HCT116 (cell line): ENCODE results near the gene ZFAND6. TPM values are rescaled to one million over a fixed set of nuclear protein-coding genes. Genes with fewer than 3 reads are reported as not detected.

Experiments
- ATAC-seq: fragments of 200-7000 bp; cut with Tn5 transposase; 2 replicates; pipeline ENCODE4 v1.9.1; 2020; ENCODE audit warnings: mild to moderate bottlenecking, moderate library complexity
- BruUV-seq: library from RNA; stranded (reverse); fragments of 400-500 nt; replicated peaks from 2 replicates; lab custom pipeline; 2021; lab: Mats Ljungman, UMichigan
- CTCF ChIA-PET: fragments of 300-600 bp; sonication (Branson Sonifier 250); formaldehyde crosslinking; loops from one replicate; lab custom pipeline; 2021; ENCODE audit warnings: antibody characterized with exemption; lab: Charles Lee
- POLR2A ChIA-PET: fragments of 300-600, 350-600 bp; sonication (Branson Sonifier 250); formaldehyde crosslinking; loops from one replicate; lab custom pipeline; 2021; ENCODE audit warnings: antibody characterized with exemption; lab: Charles Lee
- RAD21 ChIA-PET, 2 experiments: fragments of 300-600 bp; sonication (Branson Sonifier 250); formaldehyde crosslinking; loops; one replicate each; lab custom pipeline; 2023; ENCODE audit warnings: low total read pairs in 2 of 2; ENCODE audit not compliant: uncharacterized antibody in 2 of 2, unreplicated experiment in 2 of 2, low non-redundant PET in 1 of 2; lab: Charles Lee
- DNase-seq: peaks from one replicate; pipeline ENCODE4 v3.0.0-alpha.2; 2010; ENCODE audit warnings: low read depth, low spot score
- H2AFZ ChIP-seq: fragments of 200-600 bp; shearing (Covaris generic), sonication (generic); 2 replicates; pipeline ENCODE4 v1.6.1; 2017; ENCODE audit warnings: low read depth, mixed run types, mixed read lengths, antibody characterized with exemption, low read length; ENCODE audit not compliant: poor library complexity, severe bottlenecking
- H3K27ac ChIP-seq: 2 replicates; pipeline ENCODE4 v1.5.1; 2012; ENCODE audit warnings: low read depth, low read length
- H3K27me3 ChIP-seq: fragments of 200-600 bp; sonication (generic); 2 replicates; pipeline ENCODE4 v1.6.1; 2016; ENCODE audit warnings: mixed run types, low read length, mixed read lengths; ENCODE audit not compliant: insufficient read depth
- H3K36me3 ChIP-seq, 2 experiments: fragments of 200-500 bp in 1 of 2; fragments of 200-600 bp in 1 of 2; sonication (Bioruptor generic) in 1 of 2; sonication (generic) in 1 of 2; 2 replicates each; pipeline versions ENCODE4 v1.5.1 to v1.6.1; 2014 to 2016; ENCODE audit warnings: low read length in 2 of 2, inconsistent platforms in 1 of 2, mixed read lengths in 1 of 2, mixed run types in 1 of 2; ENCODE audit not compliant: insufficient read depth in 2 of 2, control insufficient read depth in 1 of 2
- H3K4me1 ChIP-seq, 2 experiments: fragments of 200-600 bp in 1 of 2; sonication (generic) in 1 of 2; 2 replicates each; pipeline versions ENCODE4 v1.5.1 to v1.6.1; 2012 to 2017; ENCODE audit warnings: low read length in 2 of 2, inconsistent platforms in 1 of 2, mild to moderate bottlenecking in 1 of 2, mixed read lengths in 1 of 2, mixed run types in 1 of 2, moderate library complexity in 1 of 2; ENCODE audit not compliant: insufficient read depth in 2 of 2, control insufficient read depth in 1 of 2
- H3K4me2 ChIP-seq: fragments of 200-600 bp; sonication (generic); 2 replicates; pipeline ENCODE4 v1.6.1; 2017; ENCODE audit warnings: mixed run types, low read length, mixed read lengths
- H3K4me3 ChIP-seq, 2 experiments: fragments of 200-600 bp in 1 of 2; sonication (generic) in 1 of 2; replicated peaks in 1 of 2; 2 replicates each; pipeline ENCODE4 v1.5.1; 2011 to 2016; ENCODE audit warnings: low read length in 2 of 2, control low read depth in 1 of 2, low read depth in 1 of 2, mild to moderate bottlenecking in 1 of 2, mixed read lengths in 1 of 2, mixed run types in 1 of 2
- H3K79me2 ChIP-seq: fragments of 200-600 bp; sonication (generic); 2 replicates; pipeline ENCODE4 v1.6.1; 2017; ENCODE audit warnings: mild to moderate bottlenecking, mixed run types, low read length, moderate library complexity, mixed read lengths; ENCODE audit not compliant: insufficient read depth
- H3K9ac ChIP-seq: fragments of 200-600 bp; sonication (generic); 2 replicates; pipeline ENCODE4 v1.6.1; 2016; ENCODE audit warnings: low read length, mixed read lengths
- H3K9me2 ChIP-seq: fragments of 200-600 bp; sonication (generic), shearing (Covaris generic); 2 replicates; pipeline ENCODE4 v1.6.1; 2017; ENCODE audit warnings: mixed run types, mild to moderate bottlenecking, moderate library complexity; ENCODE audit not compliant: insufficient read depth
- H3K9me3 ChIP-seq, 2 experiments: fragments of 200-500 bp in 1 of 2; fragments of 200-600 bp in 1 of 2; sonication (Bioruptor generic) in 1 of 2; sonication (generic) in 1 of 2; 2 replicates each; pipeline ENCODE4 v1.6.1; 2014 to 2017; ENCODE audit warnings: low read length in 2 of 2, mixed read lengths in 2 of 2, inconsistent platforms in 1 of 2, low read depth in 1 of 2, mild to moderate bottlenecking in 1 of 2, mixed run types in 1 of 2, moderate library complexity in 1 of 2; ENCODE audit not compliant: control insufficient read depth in 1 of 2, insufficient read depth in 1 of 2
- H4K20me1 ChIP-seq: fragments of 200-600 bp; sonication (generic), shearing (Covaris generic); 2 replicates; pipeline ENCODE4 v1.6.1; 2017; ENCODE audit warnings: mixed run types, mild to moderate bottlenecking, moderate library complexity; ENCODE audit not compliant: insufficient read depth
- ATF3 ChIP-seq: IDR thresholded peaks from 2 replicates; pipeline ENCODE4 v1.6.1; 2012
- CBX3 ChIP-seq: IDR thresholded peaks from 2 replicates; pipeline ENCODE4 v1.6.1; 2012; ENCODE audit warnings: low read depth
- CEBPB ChIP-seq: IDR thresholded peaks from 2 replicates; pipeline ENCODE4 v1.6.1; 2012; ENCODE audit warnings: low read depth
- CTCF ChIP-seq, 3 experiments: fragments of 200-600 bp in 1 of 3; sonication (generic) in 1 of 3; IDR thresholded peaks in 2 of 3; conservative IDR thresholded peaks in 1 of 3; 2 replicates each; pipeline ENCODE4 v1.5.1; 2012 to 2017; ENCODE audit warnings: low read depth in 2 of 3, low read length in 2 of 3, antibody characterized with exemption in 1 of 3, borderline replicate concordance in 1 of 3, control low read depth in 1 of 3, mild to moderate bottlenecking in 1 of 3, mixed read lengths in 1 of 3, mixed run types in 1 of 3, moderate library complexity in 1 of 3; ENCODE audit not compliant: insufficient read depth in 1 of 3
- EGR1 ChIP-seq: IDR thresholded peaks from 2 replicates; pipeline ENCODE4 v1.6.1; 2012; ENCODE audit warnings: low read depth
- EZH2phosphoT487 ChIP-seq: fragments of 200-600 bp; IDR thresholded peaks from 2 replicates; pipeline ENCODE4 v1.6.1; 2018; ENCODE audit warnings: antibody characterized with exemption, borderline replicate concordance
- FOSL1 ChIP-seq: IDR thresholded peaks from 2 replicates; pipeline ENCODE4 v1.6.1; 2012; ENCODE audit warnings: low read depth
- JUND ChIP-seq: IDR thresholded peaks from 2 replicates; pipeline ENCODE4 v1.6.1; 2012
- MAX ChIP-seq: IDR thresholded peaks from 2 replicates; pipeline ENCODE4 v1.6.1; 2012
- POLR2AphosphoS5 ChIP-seq: IDR thresholded peaks from 2 replicates; pipeline ENCODE4 v1.6.1; 2011; ENCODE audit warnings: mild to moderate bottlenecking, low read depth, low read length, moderate library complexity
- RAD21 ChIP-seq: IDR thresholded peaks from 2 replicates; pipeline ENCODE4 v1.6.1; 2012; ENCODE audit warnings: low read depth, mild to moderate bottlenecking
- REST ChIP-seq: IDR thresholded peaks from 2 replicates; pipeline ENCODE4 v1.6.1; 2012; ENCODE audit warnings: low read depth
- SIN3A ChIP-seq: IDR thresholded peaks from 2 replicates; pipeline ENCODE4 v1.6.1; 2012; ENCODE audit warnings: low read depth
- SP1 ChIP-seq: IDR thresholded peaks from 2 replicates; pipeline ENCODE4 v1.6.1; 2012; ENCODE audit warnings: low read depth
- SRF ChIP-seq: IDR thresholded peaks from 2 replicates; pipeline ENCODE4 v1.6.1; 2012; ENCODE audit warnings: low read depth
- TCF7L2 ChIP-seq: IDR thresholded peaks from 2 replicates; pipeline ENCODE4 v1.7.0; 2011; ENCODE audit warnings: borderline replicate concordance, inconsistent platforms; ENCODE audit not compliant: insufficient read depth, insufficient read length; ENCODE audit errors: extremely low read depth
- YY1 ChIP-seq: IDR thresholded peaks from 2 replicates; pipeline ENCODE4 v1.6.1; 2011; ENCODE audit warnings: low read length, low read depth, moderate library complexity, mild to moderate bottlenecking; ENCODE audit not compliant: insufficient replicate concordance; ENCODE audit errors: extremely low read depth
- ZBTB33 ChIP-seq: IDR thresholded peaks from 2 replicates; pipeline ENCODE4 v1.6.1; 2011; ENCODE audit warnings: mild to moderate bottlenecking, low read length, moderate library complexity; ENCODE audit not compliant: insufficient replicate concordance; ENCODE audit errors: extremely low read depth
- ZFX ChIP-seq: fragments of 450-650 bp; IDR thresholded peaks from 2 replicates; pipeline ENCODE4 v1.6.1; 2017
- ZNF274 ChIP-seq: fragments of 200-500 bp; sonication (Bioruptor generic); IDR thresholded peaks from 2 replicates; pipeline ENCODE4 v1.6.1; 2014; ENCODE audit warnings: mild to moderate bottlenecking, low read depth, low read length, inconsistent platforms
- intact Hi-C: fragments of 100-400 bp; cut with micrococcal nuclease; formaldehyde crosslinking; loops from 2 replicates; pipeline ENCODE4 v1.10.0; 2022
- total RNA-seq: library from RNA; stranded (reverse); gene quantifications from one replicate; pipeline ENCODE4 v1.2.1, GENCODE V29; 2021; ENCODE audit not compliant: unreplicated experiment

The ZFAND6 gene
- total RNA-seq, 1 experiment from 2014 or later, result 51.3 TPM

- Histone ChIP-seq H3K4me3 (no peak overlapping the region), H3K27ac (no peak overlapping the region), H3K36me3 (0 out of 4 replicates have a peak, but pooled peaks cover 0 to 2% of the 10 kb centered on the region in 2 experiments), H3K79me2 (peaks cover 28% of the 10 kb centered on the region; the same call in 1 of the 2 replicates), H3K9me3 (no peaks in the 10 kb centered on the region), H3K4me2 (no peak overlapping the region), H3K9ac (no peak overlapping the region), H4K20me1 (no peaks in the 10 kb centered on the region; the same call in 1 of the 2 replicates), H3K9me2 (no peaks in the 10 kb centered on the region), H2AFZ (no peak overlapping the region), H3K4me1 (peaks cover 0 to 8% of the 10 kb centered on the region in 2 experiments; a peak in 2 of 4 replicates), H3K27me3 (no peaks in the 10 kb centered on the region)
- intact Hi-C loops, result no loop called here
- RAD21 ChIA-PET, result no interaction called here
- no peak for DNase-seq
- BruUV-seq, result no TSS peak
- ATAC-seq, result no peak
- POLR2A ChIA-PET, result no interaction called here
- CTCF ChIA-PET, result no interaction called here
- no peak for TF ChIP-seq TCF7L2
- no peak for TF ChIP-seq CTCF (IDR thresholded peaks at IDR 0.05 in 2 of 3, conservative IDR thresholded peaks at IDR 0.05 in 1 of 3; ENCODE audit: borderline replicate concordance in 1 of 3, insufficient read depth in 1 of 3, low read depth in 2 of 3, low read length in 2 of 3)
- TF ChIP-seq CBX3, result no peak
- TF ChIP-seq SP1, result no peak
- no peak for TF ChIP-seq JUND
- TF ChIP-seq REST, result no peak
- no peak for TF ChIP-seq EGR1
- no peak for TF ChIP-seq CEBPB
- TF ChIP-seq SRF, result no peak
- no peak for TF ChIP-seq FOSL1
- TF ChIP-seq ATF3, result no peak
- no peak for TF ChIP-seq ZNF274
- TF ChIP-seq RAD21, result no peak
- TF ChIP-seq POLR2AphosphoS5, result no peak
- no peak for TF ChIP-seq ZFX
- no peak for TF ChIP-seq SIN3A
- no peak for TF ChIP-seq YY1
- TF ChIP-seq EZH2phosphoT487, result no peak
- TF ChIP-seq MAX, result no peak
- TF ChIP-seq ZBTB33, result no peak
These were observed 59.5 kb downstream of the ZFAND6 start for GRCh38 chr15:80118956-80119355.
